HL-60 (cell line): Measurements from ENCODE around the gene CPLANE1.

ENCODE experiments used
- DNase-seq, 2 experiments: peaks; one replicate each; pipeline ENCODE4 v3.0.0-alpha.2; 2010 to 2020; ENCODE audit warnings: low read depth in 1 of 2, low spot score in 1 of 2
- H3K27ac ChIP-seq: fragments of 250-450 bp; sonication (Bioruptor Pico); replicated peaks from 2 replicates; pipeline ENCODE4 v1.5.1; 2020; ENCODE audit warnings: mild to moderate bottlenecking, moderate library complexity
- H3K27me3 ChIP-seq: fragments of 250-450 bp; sonication (Bioruptor Pico); 2 replicates; pipeline ENCODE4 v1.5.1; 2021; ENCODE audit warnings: mild to moderate bottlenecking, moderate library complexity; ENCODE audit not compliant: insufficient read depth, poor library complexity, severe bottlenecking
- H3K4me3 ChIP-seq: replicated peaks from 2 replicates; pipeline ENCODE4 v1.5.1; 2011; ENCODE audit warnings: mild to moderate bottlenecking, control low read depth, low read length; ENCODE audit not compliant: insufficient read depth
- CTCF ChIP-seq: IDR thresholded peaks from one replicate; pipeline ENCODE4 v1.5.1; 2011; ENCODE audit warnings: low read length, control low read depth, inconsistent platforms; ENCODE audit not compliant: insufficient read depth
- GABPA ChIP-seq: IDR thresholded peaks from 2 replicates; pipeline ENCODE4 v1.6.1; 2012; ENCODE audit warnings: low read depth
- POLR2AphosphoS5 ChIP-seq: IDR thresholded peaks from 2 replicates; pipeline ENCODE4 v1.6.1; 2012; ENCODE audit warnings: low read depth
- SPI1 ChIP-seq: IDR thresholded peaks from 2 replicates; pipeline ENCODE4 v1.6.1; 2012; ENCODE audit warnings: low read depth, mild to moderate bottlenecking, borderline replicate concordance
- TF ChIP-seq, protein P1 (sequence below): IDR thresholded peaks from 2 replicates; pipeline ENCODE4 v1.6.1; 2012; ENCODE audit warnings: low read depth; ENCODE audit not compliant: insufficient replicate concordance

CPLANE1 gene

DNA sequence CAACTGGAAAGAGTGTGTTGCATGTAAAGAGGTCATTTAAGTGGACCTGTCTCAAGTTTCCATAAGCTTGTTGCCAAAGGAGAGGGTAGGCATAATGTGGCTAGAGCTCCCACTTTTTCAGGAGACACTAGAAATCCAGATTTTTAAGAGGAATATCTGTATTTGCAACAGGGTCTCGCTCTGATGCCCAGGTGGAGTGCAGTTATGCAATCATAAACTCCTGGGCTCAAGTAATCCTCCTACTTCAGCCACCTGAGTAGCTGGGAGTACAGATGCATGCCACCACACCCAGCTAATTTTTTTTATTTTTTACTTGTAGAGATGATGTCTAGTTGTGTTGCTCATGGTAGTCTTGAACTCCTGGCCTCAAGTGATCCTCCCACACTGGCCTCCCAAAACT lies 189.1 kb downstream of the CPLANE1 start:
- TF ChIP-seq SPI1 (no peak), CTCF (no peak), GABPA (no peak)
- TF ChIP-seq, protein P1, sequence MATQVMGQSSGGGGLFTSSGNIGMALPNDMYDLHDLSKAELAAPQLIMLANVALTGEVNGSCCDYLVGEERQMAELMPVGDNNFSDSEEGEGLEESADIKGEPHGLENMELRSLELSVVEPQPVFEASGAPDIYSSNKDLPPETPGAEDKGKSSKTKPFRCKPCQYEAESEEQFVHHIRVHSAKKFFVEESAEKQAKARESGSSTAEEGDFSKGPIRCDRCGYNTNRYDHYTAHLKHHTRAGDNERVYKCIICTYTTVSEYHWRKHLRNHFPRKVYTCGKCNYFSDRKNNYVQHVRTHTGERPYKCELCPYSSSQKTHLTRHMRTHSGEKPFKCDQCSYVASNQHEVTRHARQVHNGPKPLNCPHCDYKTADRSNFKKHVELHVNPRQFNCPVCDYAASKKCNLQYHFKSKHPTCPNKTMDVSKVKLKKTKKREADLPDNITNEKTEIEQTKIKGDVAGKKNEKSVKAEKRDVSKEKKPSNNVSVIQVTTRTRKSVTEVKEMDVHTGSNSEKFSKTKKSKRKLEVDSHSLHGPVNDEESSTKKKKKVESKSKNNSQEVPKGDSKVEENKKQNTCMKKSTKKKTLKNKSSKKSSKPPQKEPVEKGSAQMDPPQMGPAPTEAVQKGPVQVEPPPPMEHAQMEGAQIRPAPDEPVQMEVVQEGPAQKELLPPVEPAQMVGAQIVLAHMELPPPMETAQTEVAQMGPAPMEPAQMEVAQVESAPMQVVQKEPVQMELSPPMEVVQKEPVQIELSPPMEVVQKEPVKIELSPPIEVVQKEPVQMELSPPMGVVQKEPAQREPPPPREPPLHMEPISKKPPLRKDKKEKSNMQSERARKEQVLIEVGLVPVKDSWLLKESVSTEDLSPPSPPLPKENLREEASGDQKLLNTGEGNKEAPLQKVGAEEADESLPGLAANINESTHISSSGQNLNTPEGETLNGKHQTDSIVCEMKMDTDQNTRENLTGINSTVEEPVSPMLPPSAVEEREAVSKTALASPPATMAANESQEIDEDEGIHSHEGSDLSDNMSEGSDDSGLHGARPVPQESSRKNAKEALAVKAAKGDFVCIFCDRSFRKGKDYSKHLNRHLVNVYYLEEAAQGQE: no peak
- Histone ChIP-seq H3K4me3 (no peak overlapping the region), H3K27me3 (no peaks in the 10 kb centered on the region), H3K27ac (no peak overlapping the region)
- DNase-seq: no peak

DNA sequence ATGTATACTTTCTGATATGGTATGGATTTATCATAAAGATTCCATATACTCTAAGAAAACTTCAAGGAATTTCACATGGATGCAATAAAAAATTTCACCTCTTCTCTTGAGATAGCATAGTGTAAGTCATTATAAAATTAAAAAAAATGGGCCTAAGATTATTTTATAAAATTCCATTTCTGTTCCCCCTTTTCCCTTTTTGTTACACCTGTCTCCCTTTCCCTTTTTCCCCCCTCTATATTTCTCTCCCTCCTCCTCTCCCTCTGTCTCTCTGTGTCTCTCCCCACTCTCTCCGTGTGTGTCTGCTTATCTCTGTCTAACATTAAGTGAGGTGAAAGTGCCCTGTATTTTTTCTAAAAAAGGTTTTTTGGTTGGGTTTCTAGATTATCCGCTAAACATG lies 192.4 kb downstream of the CPLANE1 start:
- TF ChIP-seq CTCF (no peak), POLR2AphosphoS5 (no peak), GABPA (no peak), SPI1 (no peak)
- TF ChIP-seq, protein P1: no peak
- DNase-seq: no peak
- H3K27me3 ChIP-seq: no peaks in the 10 kb centered on the region
- no peak overlapping the region for H3K4me3 ChIP-seq
- no peak overlapping the region for H3K27ac ChIP-seq
